Measurements from ENCODE around the gene SPECC1. TPM values are rescaled to one million over a fixed set of nuclear protein-coding genes. Genes with fewer than 3 reads are reported as not detected.

Gene SPECC1
- total and polyA plus RNA-seq, 8 donors: 6.1 to 38.3 (median 7.1) TPM

- no peaks in the 10 kb centered on the region for H3K36me3 ChIP-seq
Observed at GRCh38 chr17:19977293-19978208, 31.6 kb upstream of the SPECC1 start, which contains the start of gene AKAP10. Gene AKAP10 (minus strand): TSS chr17:19977828. CDS start chr17:19977679, 149 bp downstream.

DNA sequence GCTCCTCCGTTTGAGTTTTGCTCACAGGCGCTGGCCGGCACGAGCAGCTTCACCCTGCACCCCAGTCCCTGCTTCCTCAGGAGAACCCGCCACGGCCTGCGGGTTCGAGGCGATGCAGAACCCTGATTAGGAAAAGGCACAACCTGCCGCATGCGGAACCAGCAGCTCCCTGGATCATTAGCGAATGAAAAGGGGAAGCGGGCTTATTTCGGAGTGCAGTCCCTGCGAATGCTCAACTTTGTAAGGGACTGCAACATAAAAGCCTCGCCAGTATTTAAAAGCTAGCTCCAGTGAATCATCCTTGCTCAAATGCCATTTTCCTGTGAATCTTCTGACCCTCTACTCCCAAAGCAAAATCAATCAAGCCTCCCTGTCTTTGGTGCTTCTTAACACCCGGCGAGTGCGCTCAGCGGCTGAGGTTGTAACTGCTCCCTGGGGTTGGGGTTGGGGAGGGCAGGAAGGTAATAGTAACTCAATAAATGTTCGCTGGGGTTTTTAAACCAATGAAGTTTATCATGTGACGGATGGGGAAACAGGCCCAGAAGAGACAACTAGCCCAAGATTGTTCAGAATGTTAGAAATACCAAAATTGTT lies 30.9 kb upstream of the SPECC1 start:
- peak overlapping the region; percentile 90 to 95 for H3K27ac ChIP-seq
- TF ChIP-seq, protein P1, sequence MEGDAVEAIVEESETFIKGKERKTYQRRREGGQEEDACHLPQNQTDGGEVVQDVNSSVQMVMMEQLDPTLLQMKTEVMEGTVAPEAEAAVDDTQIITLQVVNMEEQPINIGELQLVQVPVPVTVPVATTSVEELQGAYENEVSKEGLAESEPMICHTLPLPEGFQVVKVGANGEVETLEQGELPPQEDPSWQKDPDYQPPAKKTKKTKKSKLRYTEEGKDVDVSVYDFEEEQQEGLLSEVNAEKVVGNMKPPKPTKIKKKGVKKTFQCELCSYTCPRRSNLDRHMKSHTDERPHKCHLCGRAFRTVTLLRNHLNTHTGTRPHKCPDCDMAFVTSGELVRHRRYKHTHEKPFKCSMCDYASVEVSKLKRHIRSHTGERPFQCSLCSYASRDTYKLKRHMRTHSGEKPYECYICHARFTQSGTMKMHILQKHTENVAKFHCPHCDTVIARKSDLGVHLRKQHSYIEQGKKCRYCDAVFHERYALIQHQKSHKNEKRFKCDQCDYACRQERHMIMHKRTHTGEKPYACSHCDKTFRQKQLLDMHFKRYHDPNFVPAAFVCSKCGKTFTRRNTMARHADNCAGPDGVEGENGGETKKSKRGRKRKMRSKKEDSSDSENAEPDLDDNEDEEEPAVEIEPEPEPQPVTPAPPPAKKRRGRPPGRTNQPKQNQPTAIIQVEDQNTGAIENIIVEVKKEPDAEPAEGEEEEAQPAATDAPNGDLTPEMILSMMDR (IDR thresholded peaks at IDR 0.05): no peak
- H3K4me1 ChIP-seq: peaks cover 14 to 48% of the 10 kb centered on the region in 2 donors
- ATAC-seq: peak; percentile 49
- H3K27me3 ChIP-seq: no peaks in the 10 kb centered on the region
- peak in 1 of 4 donors; percentile 61 for DNase-seq
- H3K36me3 ChIP-seq: no peaks in the 10 kb centered on the region
- intact Hi-C loops (cut with DNase I): no loop called here
- peak overlapping the region; percentile 87 to 97 for H3K4me3 ChIP-seq
- H3K9me3 ChIP-seq: no peaks in the 10 kb centered on the region

More at GRCh38 chr17:19977293-19978208, 31.6 kb upstream of the SPECC1 start, which contains the start of gene AKAP10:
- TF ChIP-seq, protein P1 (IDR thresholded peaks at IDR 0.05): no peak
- H3K27me3 ChIP-seq: no peaks in the 10 kb centered on the region
- peak; percentile 83 to 98 (median 94) for DNase-seq
- ATAC-seq: peak; percentile 97
- intact Hi-C loops (cut with DNase I): no loop called here
- no peaks in the 10 kb centered on the region for H3K9me3 ChIP-seq
- peaks cover 14 to 49% of the 10 kb centered on the region in 2 donors for H3K4me1 ChIP-seq
- peak within 1 kb of the TSS; percentile 87 to 97 for H3K4me3 ChIP-seq
- H3K27ac ChIP-seq: peak within 1 kb of the TSS; percentile 90 to 95

DNA sequence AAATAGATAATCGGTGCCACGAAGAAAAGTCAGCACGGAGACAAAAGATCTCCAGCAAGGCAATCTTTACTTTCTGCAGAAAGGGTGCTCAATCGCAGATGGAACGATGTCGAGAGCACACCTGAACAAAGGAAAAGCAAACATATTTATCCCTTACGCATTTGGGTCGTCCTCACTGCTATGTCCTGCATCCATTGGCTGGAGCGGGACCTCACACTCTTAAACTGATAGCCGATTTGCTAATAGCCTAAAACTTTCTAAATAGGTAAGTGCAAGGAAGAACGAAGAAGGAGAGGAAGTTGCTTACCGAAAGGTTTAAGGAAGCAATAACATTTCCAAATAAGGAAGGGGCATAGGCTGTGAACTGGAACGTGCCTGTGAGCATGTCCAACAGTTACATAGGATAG lies 30.4 kb upstream of the SPECC1 start:
- TF ChIP-seq, protein P1 (IDR thresholded peaks at IDR 0.05): no peak
- Histone ChIP-seq H3K27ac (peak overlapping the region in 1 of 2 donors; percentile 95), H3K4me3 (peak overlapping the region in 1 of 2 donors; percentile 97), H3K4me1 (peaks cover 14 to 48% of the 10 kb centered on the region in 2 donors), H3K9me3 (no peaks in the 10 kb centered on the region), H3K27me3 (no peaks in the 10 kb centered on the region), H3K36me3 (no peaks in the 10 kb centered on the region)
- ATAC-seq (no peak), DNase-seq (no peak)
- intact Hi-C loops (cut with DNase I): no loop called here

GRCh38 chr17:19979917-19980770 lies 29.0 kb upstream of the SPECC1 start:
- TF ChIP-seq, protein P1 (IDR thresholded peaks at IDR 0.05): no peak
- intact Hi-C loops (cut with DNase I): no loop called here
- Histone ChIP-seq H3K27me3 (no peaks in the 10 kb centered on the region), H3K4me1 (peaks cover 14 to 48% of the 10 kb centered on the region in 2 donors), H3K36me3 (no peaks in the 10 kb centered on the region), H3K4me3 (no peak overlapping the region), H3K27ac (peak overlapping the region in 1 of 2 donors; percentile 95), H3K9me3 (no peaks in the 10 kb centered on the region)
- ATAC-seq (no peak), DNase-seq (peak in 2 of 4 donors; percentile 38 to 86)
